HepG2 (cell line): ENCODE results near the gene CCDC86. TPM values are rescaled to one million over a fixed set of nuclear protein-coding genes. Genes with fewer than 3 reads are reported as not detected.

Experiments used
- ATAC-seq: fragments of 200-7000 bp; cut with Tn5 transposase; 3 replicates; pipeline ENCODE4 v1.9.1; 2020; ENCODE audit warnings: mild to moderate bottlenecking, moderate library complexity
- BruUV-seq: library from RNA; stranded (reverse); fragments of 400-500 nt; replicated peaks from 2 replicates; lab custom pipeline; 2021; lab: Mats Ljungman, UMichigan
- CTCF ChIA-PET: fragments of 300-600 bp; formaldehyde crosslinking; extraction: SDS; loops from one replicate; lab custom pipeline; 2021; ENCODE audit warnings: low total read pairs, inconsistent platforms, low intra/inter-chr PET ratio; lab: Yijun Ruan, JAX
- POLR2A ChIA-PET: fragments of 350-600 bp; sonication (Branson Sonifier 250); formaldehyde crosslinking; loops from one replicate; lab custom pipeline; 2020; ENCODE audit warnings: antibody characterized with exemption, inconsistent platforms; lab: Yijun Ruan, JAX
- DNase-seq: peaks from one replicate; pipeline ENCODE4 v3.0.0-alpha.2; 2015; ENCODE audit warnings: low spot score
- FAIRE-seq: peaks from 3 replicates; lab custom pipeline; 2011; peaks lifted over from hg19 to GRCh38; lab: Jason Lieb, UNC
- H2AFZ ChIP-seq: one replicate; pipeline ENCODE4 v1.6.1; 2011; ENCODE audit warnings: low read length, inconsistent platforms
- H3K27ac ChIP-seq: fragments of 300-600 bp; 3 replicates; pipeline ENCODE4 v1.8.0; 2011; ENCODE audit warnings: mixed run types, mild to moderate bottlenecking, mixed read lengths, low read length, inconsistent platforms; ENCODE audit not compliant: insufficient read depth; ENCODE audit errors: extremely low read length
- H3K27me3 ChIP-seq, 2 experiments: fragments of 200-600 bp in 1 of 2; 2 replicates in 1 of 2; 3 replicates in 1 of 2; pipeline versions ENCODE4 v1.6.0 to v1.8.0; 2011; ENCODE audit warnings: low read length in 2 of 2, mild to moderate bottlenecking in 2 of 2, moderate library complexity in 2 of 2, inconsistent platforms in 1 of 2; ENCODE audit not compliant: insufficient read depth in 2 of 2, control insufficient read depth in 1 of 2
- H3K36me3 ChIP-seq, 2 experiments: fragments of 200-600 bp in 1 of 2; replicated peaks in 1 of 2; 2 replicates in 1 of 2; 3 replicates in 1 of 2; pipeline versions ENCODE4 v1.5.1 to v1.8.0; 2011; ENCODE audit warnings: low read length in 2 of 2, inconsistent platforms in 1 of 2; ENCODE audit not compliant: insufficient read depth in 2 of 2, control insufficient read depth in 1 of 2
- H3K4me1 ChIP-seq: 2 replicates; pipeline ENCODE4 v1.5.1; 2012; ENCODE audit warnings: low read length, inconsistent platforms; ENCODE audit not compliant: insufficient read depth
- H3K4me2 ChIP-seq: 2 replicates; pipeline ENCODE4 v1.6.0; 2011; ENCODE audit warnings: low read depth, low read length, inconsistent platforms
- H3K4me3 ChIP-seq, 3 experiments: fragments of 200-600 bp in 1 of 3; sonication (generic), shearing (Covaris generic) in 1 of 3; replicated peaks in 1 of 3; 2 replicates each; pipeline ENCODE4 v1.5.1; 2011 to 2016; ENCODE audit warnings: low read length in 3 of 3, inconsistent platforms in 2 of 3, low read depth in 2 of 3, mild to moderate bottlenecking in 2 of 3, control low read depth in 1 of 3, mixed read lengths in 1 of 3; ENCODE audit not compliant: insufficient read depth in 1 of 3
- H3K79me2 ChIP-seq: one replicate; pipeline ENCODE4 v1.6.1; 2011; ENCODE audit warnings: low read length, inconsistent platforms; ENCODE audit not compliant: insufficient read depth
- H3K9ac ChIP-seq: 2 replicates; pipeline ENCODE4 v1.6.0; 2011; ENCODE audit warnings: mild to moderate bottlenecking, low read depth, low read length, inconsistent platforms; ENCODE audit not compliant: insufficient read depth
- H3K9me3 ChIP-seq: 2 replicates; pipeline ENCODE4 v1.5.1; 2012; ENCODE audit warnings: mild to moderate bottlenecking, low read length
- H4K20me1 ChIP-seq: 2 replicates; pipeline ENCODE4 v1.6.0; 2011; ENCODE audit warnings: inconsistent platforms, mild to moderate bottlenecking, low read length, moderate library complexity; ENCODE audit not compliant: insufficient read depth
- NCOA1 ChIP-seq: sonication (generic); formaldehyde crosslinking; IDR thresholded peaks from 2 replicates; pipeline ENCODE4 v1.9.0; 2021; ENCODE audit warnings: missing genetic modification reagents
- SIX4 ChIP-seq: sonication (generic); formaldehyde crosslinking; IDR thresholded peaks from 2 replicates; pipeline ENCODE4 v1.4.0; 2020; ENCODE audit warnings: missing genetic modification reagents
- THAP9 ChIP-seq: sonication (generic); formaldehyde crosslinking; IDR thresholded peaks from 2 replicates; pipeline ENCODE4; 2020; ENCODE audit warnings: missing genetic modification reagents, mild to moderate bottlenecking, borderline replicate concordance
- ZFP36 ChIP-seq: fragments of 150-350 bp; IDR thresholded peaks from 2 replicates; pipeline ENCODE4 v1.6.1; 2018; ENCODE audit warnings: borderline replicate concordance, low read length, low read depth; ENCODE audit not compliant: partially characterized antibody
- ZNF260 ChIP-seq: sonication (generic); formaldehyde crosslinking; IDR thresholded peaks from 2 replicates; pipeline ENCODE4 v1.4.0; 2020; ENCODE audit warnings: missing genetic modification reagents, low read depth, mild to moderate bottlenecking, borderline replicate concordance
- WGBS: methylation state at CpG from one replicate; pipeline ENCODE4 v1.1.6; 2017; ENCODE audit warnings: low lambda C conversion rate; 5-methylcytosine and 5-hydroxymethylcytosine counted together
- in situ Hi-C: cut with HindIII; loops from 2 replicates; pipeline ENCODE4 v1.10.0; 2017; ENCODE audit warnings: low pct_unique_long_range_greater_than_20kb; ENCODE audit not compliant: extremely low pct_ligation_motif_present
- intact Hi-C: fragments of 100-400 bp; cut with micrococcal nuclease; formaldehyde crosslinking; loops from one replicate; pipeline ENCODE4 v1.10.0; 2022; ENCODE audit not compliant: unreplicated experiment
- polyA plus RNA-seq, 8 experiments: library from polyadenylated mRNA; depleted of rRNA in 3 of 8; stranded (reverse) in 7 of 8; unstranded in 1 of 8; fragments of >200 nt; fragmentation: Illumina TruSeq in 4 of 8; extraction: Trizol in 4 of 8; gene quantifications; 2 replicates each; pipeline versions ENCODE4 v1.2.1 to v1.2.3, GENCODE V29; 2011 to 2016; ENCODE audit warnings: low read depth in 4 of 8, missing spikeins in 1 of 8, mixed read lengths in 1 of 8; ENCODE audit not compliant: insufficient read depth in 1 of 8
- total RNA-seq, 5 experiments: library from RNA; depleted of rRNA; stranded (reverse); fragments of >200 nt; fragmentation: Illumina TruSeq; extraction: Trizol; gene quantifications; 2 replicates each; pipeline ENCODE4 v1.2.3, GENCODE V29; 2016; ENCODE audit warnings: low read depth in 1 of 5
- TF ChIP-seq, protein P1 (sequence below): sonication (generic); formaldehyde crosslinking; IDR thresholded peaks from 2 replicates; pipeline ENCODE4 v1.4.0; 2020; ENCODE audit warnings: missing genetic modification reagents

Gene CCDC86
- total and polyA plus RNA-seq, 2 of the 13 experiments (the other 11 are each of a cell fraction or from before 2014, with no cell fraction given), result 33.8 to 37.6 TPM

DNA sequence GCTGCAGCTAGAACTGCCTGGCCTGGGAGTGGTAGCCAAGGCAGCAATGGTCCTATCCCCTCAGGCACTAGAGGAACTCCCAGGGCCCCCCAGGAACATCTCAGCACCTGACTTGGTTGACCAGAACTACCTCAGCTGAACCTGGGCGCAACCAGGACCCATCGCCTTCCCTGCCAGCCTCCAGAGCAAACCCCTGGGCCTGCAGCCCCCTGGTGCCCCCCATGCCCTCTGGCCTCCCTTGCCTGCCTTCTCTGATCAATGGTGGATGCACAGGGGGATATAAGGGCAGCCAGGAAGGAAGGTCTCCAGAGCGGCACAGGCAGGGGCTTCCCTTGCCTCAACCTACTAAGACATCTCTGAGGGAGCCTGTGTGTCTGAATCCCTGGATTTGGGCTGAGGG is 43.3 kb upstream of the CCDC86 start:
- Histone ChIP-seq H4K20me1 (no peaks in the 10 kb centered on the region), H3K4me3 (no peak overlapping the region), H3K27me3 (peaks cover 0 to 13% of the 10 kb centered on the region in 2 experiments; a peak in 4 of 5 replicates), H3K4me1 (no peaks in the 10 kb centered on the region), H3K9ac (no peak overlapping the region), H2AFZ (no peak overlapping the region), H3K79me2 (no peaks in the 10 kb centered on the region), H3K9me3 (no peaks in the 10 kb centered on the region), H3K36me3 (no peaks in the 10 kb centered on the region), H3K4me2 (no peak overlapping the region), H3K27ac (no peak overlapping the region)
- intact Hi-C loops (no loop called here), in situ Hi-C loops (no loop called here)
- no peak for TF ChIP-seq SIX4 (CRISPR knock-in tag)
- TF ChIP-seq, protein P1, sequence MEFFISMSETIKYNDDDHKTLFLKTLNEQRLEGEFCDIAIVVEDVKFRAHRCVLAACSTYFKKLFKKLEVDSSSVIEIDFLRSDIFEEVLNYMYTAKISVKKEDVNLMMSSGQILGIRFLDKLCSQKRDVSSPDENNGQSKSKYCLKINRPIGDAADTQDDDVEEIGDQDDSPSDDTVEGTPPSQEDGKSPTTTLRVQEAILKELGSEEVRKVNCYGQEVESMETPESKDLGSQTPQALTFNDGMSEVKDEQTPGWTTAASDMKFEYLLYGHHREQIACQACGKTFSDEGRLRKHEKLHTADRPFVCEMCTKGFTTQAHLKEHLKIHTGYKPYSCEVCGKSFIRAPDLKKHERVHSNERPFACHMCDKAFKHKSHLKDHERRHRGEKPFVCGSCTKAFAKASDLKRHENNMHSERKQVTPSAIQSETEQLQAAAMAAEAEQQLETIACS, result no peak
- no peak for TF ChIP-seq ZNF260
- TF ChIP-seq THAP9 (CRISPR knock-in tag), result no peak
- TF ChIP-seq ZFP36, result no peak
- TF ChIP-seq NCOA1 (CRISPR knock-in tag), result no peak
- 100% methylated on average over 1 of the region's 3 CpGs for WGBS
- BruUV-seq, result no TSS peak
- FAIRE-seq, result no peak
- DNase-seq, result no peak
- no peak for ATAC-seq
- ChIA-PET CTCF (no interaction called here), POLR2A (no interaction called here)
